Measurements from ENCODE around the gene CEACAM19. TPM values are rescaled to one million over a fixed set of nuclear protein-coding genes. Genes with fewer than 3 reads are reported as not detected.
A peak's percentile ranks its signal among the peaks of the same experiment; 100 is the strongest.

Gene CEACAM19
- polyA plus RNA-seq, 2 of the 4 experiments (the other 2 are of a cell fraction) = 7.2 to 8.2 TPM

DNA sequence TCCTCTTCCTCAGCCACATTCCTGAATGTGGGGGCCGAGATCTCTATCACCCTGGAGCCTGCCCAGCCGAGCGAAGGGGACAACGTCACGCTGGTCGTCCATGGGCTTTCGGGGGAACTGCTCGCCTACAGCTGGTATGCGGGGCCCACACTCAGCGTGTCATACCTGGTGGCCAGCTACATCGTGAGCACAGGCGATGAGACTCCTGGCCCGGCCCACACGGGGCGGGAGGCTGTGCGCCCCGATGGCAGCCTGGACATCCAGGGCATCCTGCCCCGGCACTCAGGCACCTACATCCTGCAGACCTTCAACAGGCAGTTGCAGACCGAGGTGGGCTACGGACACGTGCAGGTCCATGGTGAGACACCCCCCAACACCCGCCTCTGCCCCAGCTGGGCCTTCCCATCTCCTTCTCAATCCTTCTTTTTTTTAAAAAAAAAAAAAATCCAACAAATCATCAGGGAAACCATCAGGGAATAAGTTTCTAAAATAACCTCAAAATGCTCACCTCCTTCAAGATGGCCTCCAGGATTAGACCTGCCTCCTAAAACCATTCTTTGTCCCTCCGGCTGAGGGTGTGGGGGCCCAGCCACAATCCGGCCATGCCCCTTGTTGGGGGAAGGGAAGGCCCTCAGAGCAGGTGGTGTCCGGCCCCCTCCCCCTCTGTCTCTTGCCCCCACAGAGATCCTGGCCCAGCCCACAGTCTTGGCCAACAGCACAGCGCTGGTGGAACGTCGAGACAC, 32.2 kb downstream of the CEACAM19 start:
- TF ChIP-seq ZFP36 (IDR thresholded peaks at IDR 0.05; ENCODE audit: borderline replicate concordance, partially characterized antibody) = peak; percentile 82
- TF ChIP-seq, protein P1, sequence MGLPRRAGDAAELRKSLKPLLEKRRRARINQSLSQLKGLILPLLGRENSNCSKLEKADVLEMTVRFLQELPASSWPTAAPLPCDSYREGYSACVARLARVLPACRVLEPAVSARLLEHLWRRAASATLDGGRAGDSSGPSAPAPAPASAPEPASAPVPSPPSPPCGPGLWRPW (IDR thresholded peaks at IDR 0.05) = no peak
- Histone ChIP-seq H3K27ac (peak overlapping the region in 1 of 2 experiments; percentile 71; a peak in 2 of 6 replicates), H3K4me2 (no peak overlapping the region), H3K4me3 (no peak overlapping the region), H3K4me1 (no peaks in the 10 kb centered on the region), H3K9me3 (no peaks in the 10 kb centered on the region)
- ATAC-seq = no peak
- FAIRE-seq = no peak
- POLR2A ChIA-PET = no interaction called here
- CTCF ChIA-PET = interaction anchor here (0.6 to 31.4 kb wide), 5 partner anchors 6 to 104 kb away, joined by 4 to 694 read pairs (median 12); partner anchors contain the start of gene CEACAM16
- 90% methylated on average over 26 of the region's 28 CpGs for WGBS (ENCODE audit: missing lambda C conversion rate)
- no peak for DNase-seq (ENCODE audit: low read depth in 1 of 2, low spot score in 1 of 2)

DNA sequence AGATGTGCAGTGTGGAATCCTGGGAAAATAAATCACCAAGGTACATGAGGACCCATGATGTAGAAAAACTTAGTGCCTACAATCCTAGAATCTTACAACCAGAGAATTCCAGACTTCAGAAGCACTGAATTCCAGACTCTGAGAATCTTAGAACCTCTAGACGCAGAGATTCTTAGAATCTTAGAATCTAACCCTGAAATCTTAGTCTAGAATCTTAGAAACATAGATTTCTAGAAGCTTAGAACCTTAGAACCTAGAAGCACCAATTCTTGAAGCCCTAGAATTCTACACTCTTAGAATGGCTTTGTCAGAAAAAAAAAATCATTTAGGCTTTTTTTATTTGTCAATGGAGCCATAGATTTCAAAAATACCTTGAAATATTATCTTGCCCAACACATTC, 33.7 kb downstream of the CEACAM19 start:
- FAIRE-seq (no peak), ATAC-seq (no peak), DNase-seq (ENCODE audit: low read depth in 1 of 2, low spot score in 1 of 2) (no peak)
- TF ChIP-seq NR3C1 (IDR thresholded peaks at IDR 0.05) (no peak), HOXA7 (CRISPR knock-in tag; IDR thresholded peaks at IDR 0.05) (no peak), POLR2AphosphoS2 (conservative IDR thresholded peaks at IDR 0.05; ENCODE audit: low read length) (no peak), RARB (CRISPR knock-in tag; IDR thresholded peaks at IDR 0.05) (no peak), PHF8 (IDR thresholded peaks at IDR 0.05; ENCODE audit: borderline replicate concordance, low read depth) (no peak), ZFP36 (IDR thresholded peaks at IDR 0.05; ENCODE audit: borderline replicate concordance, partially characterized antibody) (no peak), ZC3H11A (IDR thresholded peaks at IDR 0.05) (no peak), FOXS1 (CRISPR knock-in tag; IDR thresholded peaks at IDR 0.05) (no peak), KDM5A (IDR thresholded peaks at IDR 0.05) (no peak), RNF2 (IDR thresholded peaks at IDR 0.05; ENCODE audit: borderline replicate concordance, low read depth) (no peak)
- ChIA-PET POLR2A (interaction anchor here (1.4 kb wide), 1 partner anchor 10 kb away, joined by 4 read pairs; no protein-coding TSS in a partner anchor), CTCF (interaction anchor here (1.6 to 42.5 kb wide), 4 partner anchors 7 to 139 kb away, joined by 5 to 1899 read pairs (median 694); partner anchors contain the start of genes BCL3, CBLC and CEACAM16)
- Histone ChIP-seq H3K4me2 (no peak overlapping the region), H3K9me3 (no peaks in the 10 kb centered on the region), H3K4me3 (no peak overlapping the region), H3K27ac (peak overlapping the region in 1 of 2 experiments; percentile 30; a peak in 1 of 6 replicates), H3K4me1 (no peaks in the 10 kb centered on the region)
- 97% methylated on average over 1 of the region's 1 CpG for WGBS (ENCODE audit: missing lambda C conversion rate)

DNA sequence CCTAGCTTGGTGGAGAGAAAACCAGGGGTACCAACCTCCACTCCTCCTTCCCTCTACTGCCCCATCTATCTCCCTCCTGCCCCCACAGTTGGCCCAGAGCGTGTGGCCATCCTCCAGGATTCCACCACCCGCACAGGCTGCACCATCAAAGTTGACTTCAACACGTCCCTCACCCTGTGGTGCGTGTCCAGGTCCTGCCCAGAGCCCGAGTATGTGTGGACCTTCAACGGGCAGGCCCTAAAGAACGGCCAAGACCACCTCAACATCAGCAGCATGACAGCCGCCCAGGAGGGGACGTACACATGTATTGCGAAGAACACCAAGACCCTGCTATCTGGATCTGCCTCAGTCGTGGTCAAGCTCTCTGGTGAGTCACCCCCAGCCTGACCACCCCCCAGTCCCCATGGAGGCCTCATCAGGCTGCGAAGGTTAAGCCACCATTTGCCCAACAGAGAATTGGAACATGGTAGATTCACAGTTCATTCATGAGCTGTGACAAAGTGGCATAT, 34.3 kb downstream of the CEACAM19 start:
- ATAC-seq (no peak), DNase-seq (ENCODE audit: low read depth in 1 of 2, low spot score in 1 of 2) (no peak), FAIRE-seq (no peak)
- ChIA-PET POLR2A (interaction anchor here (0.6 to 1.4 kb wide), 2 partner anchors 11 to 12 kb away, joined by 4 to 5 read pairs; no protein-coding TSS in a partner anchor), CTCF (interaction anchor here (1.6 to 42.5 kb wide), 4 partner anchors 8 to 139 kb away, joined by 5 to 1899 read pairs (median 694); partner anchors contain the start of genes BCL3, CBLC and CEACAM16)
- no peak overlapping the region for H3K4me3 ChIP-seq
- 88% methylated on average over 12 of the region's 12 CpGs for WGBS (ENCODE audit: missing lambda C conversion rate)
- H3K27ac ChIP-seq = peak overlapping the region in 1 of 2 experiments; percentile 50; a peak in 2 of 6 replicates
- no peaks in the 10 kb centered on the region for H3K4me1 ChIP-seq
- H3K4me2 ChIP-seq = no peak overlapping the region
- H3K9me3 ChIP-seq = no peaks in the 10 kb centered on the region
- no peak for TF ChIP-seq PHF8 (IDR thresholded peaks at IDR 0.05; ENCODE audit: borderline replicate concordance, low read depth)
- TF ChIP-seq MYC (IDR thresholded peaks at IDR 0.05; ENCODE audit: borderline replicate concordance, low read length) = no peak
- TF ChIP-seq RCOR1 (IDR thresholded peaks at IDR 0.05; ENCODE audit: low read depth, low read length) = no peak
- no peak for TF ChIP-seq RFX5 (IDR thresholded peaks at IDR 0.05)
- no peak for TF ChIP-seq HOXB13 (CRISPR knock-in tag; IDR thresholded peaks at IDR 0.05; ENCODE audit: low read depth)
- TF ChIP-seq EHF (CRISPR knock-in tag; IDR thresholded peaks at IDR 0.05) = no peak
- TF ChIP-seq ZNF302 (CRISPR knock-in tag; IDR thresholded peaks at IDR 0.05) = no peak
- TF ChIP-seq, protein P2, sequence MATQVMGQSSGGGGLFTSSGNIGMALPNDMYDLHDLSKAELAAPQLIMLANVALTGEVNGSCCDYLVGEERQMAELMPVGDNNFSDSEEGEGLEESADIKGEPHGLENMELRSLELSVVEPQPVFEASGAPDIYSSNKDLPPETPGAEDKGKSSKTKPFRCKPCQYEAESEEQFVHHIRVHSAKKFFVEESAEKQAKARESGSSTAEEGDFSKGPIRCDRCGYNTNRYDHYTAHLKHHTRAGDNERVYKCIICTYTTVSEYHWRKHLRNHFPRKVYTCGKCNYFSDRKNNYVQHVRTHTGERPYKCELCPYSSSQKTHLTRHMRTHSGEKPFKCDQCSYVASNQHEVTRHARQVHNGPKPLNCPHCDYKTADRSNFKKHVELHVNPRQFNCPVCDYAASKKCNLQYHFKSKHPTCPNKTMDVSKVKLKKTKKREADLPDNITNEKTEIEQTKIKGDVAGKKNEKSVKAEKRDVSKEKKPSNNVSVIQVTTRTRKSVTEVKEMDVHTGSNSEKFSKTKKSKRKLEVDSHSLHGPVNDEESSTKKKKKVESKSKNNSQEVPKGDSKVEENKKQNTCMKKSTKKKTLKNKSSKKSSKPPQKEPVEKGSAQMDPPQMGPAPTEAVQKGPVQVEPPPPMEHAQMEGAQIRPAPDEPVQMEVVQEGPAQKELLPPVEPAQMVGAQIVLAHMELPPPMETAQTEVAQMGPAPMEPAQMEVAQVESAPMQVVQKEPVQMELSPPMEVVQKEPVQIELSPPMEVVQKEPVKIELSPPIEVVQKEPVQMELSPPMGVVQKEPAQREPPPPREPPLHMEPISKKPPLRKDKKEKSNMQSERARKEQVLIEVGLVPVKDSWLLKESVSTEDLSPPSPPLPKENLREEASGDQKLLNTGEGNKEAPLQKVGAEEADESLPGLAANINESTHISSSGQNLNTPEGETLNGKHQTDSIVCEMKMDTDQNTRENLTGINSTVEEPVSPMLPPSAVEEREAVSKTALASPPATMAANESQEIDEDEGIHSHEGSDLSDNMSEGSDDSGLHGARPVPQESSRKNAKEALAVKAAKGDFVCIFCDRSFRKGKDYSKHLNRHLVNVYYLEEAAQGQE (IDR thresholded peaks at IDR 0.05) = no peak
- TF ChIP-seq JUNB (IDR thresholded peaks at IDR 0.05) = no peak
- TF ChIP-seq CBX2 (IDR thresholded peaks at IDR 0.05; ENCODE audit: borderline replicate concordance, low read depth) = no peak
- TF ChIP-seq GATA3 (IDR thresholded peaks at IDR 0.05; ENCODE audit: borderline replicate concordance) = no peak
- TF ChIP-seq CBX8 (IDR thresholded peaks at IDR 0.05) = no peak
- TF ChIP-seq SREBF2 (IDR thresholded peaks at IDR 0.05) = no peak
- no peak for TF ChIP-seq RAD21 (conservative IDR thresholded peaks at IDR 0.05 in 1 of 2, IDR thresholded peaks at IDR 0.05 in 1 of 2)
- no peak for TF ChIP-seq MAFK (IDR thresholded peaks at IDR 0.05; ENCODE audit: partially characterized antibody)
- TF ChIP-seq EP300 (IDR thresholded peaks at IDR 0.05) = no peak
- no peak for TF ChIP-seq ZSCAN20 (CRISPR knock-in tag; IDR thresholded peaks at IDR 0.05)
- no peak for TF ChIP-seq JUN (IDR thresholded peaks at IDR 0.05)
- TF ChIP-seq, protein P3, sequence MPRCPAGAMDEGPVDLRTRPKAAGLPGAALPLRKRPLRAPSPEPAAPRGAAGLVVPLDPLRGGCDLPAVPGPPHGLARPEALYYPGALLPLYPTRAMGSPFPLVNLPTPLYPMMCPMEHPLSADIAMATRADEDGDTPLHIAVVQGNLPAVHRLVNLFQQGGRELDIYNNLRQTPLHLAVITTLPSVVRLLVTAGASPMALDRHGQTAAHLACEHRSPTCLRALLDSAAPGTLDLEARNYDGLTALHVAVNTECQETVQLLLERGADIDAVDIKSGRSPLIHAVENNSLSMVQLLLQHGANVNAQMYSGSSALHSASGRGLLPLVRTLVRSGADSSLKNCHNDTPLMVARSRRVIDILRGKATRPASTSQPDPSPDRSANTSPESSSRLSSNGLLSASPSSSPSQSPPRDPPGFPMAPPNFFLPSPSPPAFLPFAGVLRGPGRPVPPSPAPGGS (IDR thresholded peaks at IDR 0.05) = no peak

All from A549 (cell line).